Activated naive CD8-positive, alpha-beta T cell treated with anti-CD3 and anti-CD28 coated beads, Interleukin-2, amount 50 U/mL, for 16 hours (primary cell): Measurements from ENCODE around the gene SLC25A47.
A peak's percentile ranks its signal among the peaks of the same experiment; 100 is the strongest.

ENCODE experiments used
- DNase-seq: peaks from one replicate; pipeline ENCODE4 v3.0.0-alpha.2; 2020; ENCODE audit warnings: low read depth, low spot score

Gene SLC25A47

GRCh38 chr14:100375963-100376735, 53.0 kb downstream of the SLC25A47 start, which contains the start of gene WDR25:
Gene WDR25, plus strand, starts transcription at chr14:100376485.
- DNase-seq = peak; percentile 90

- no peak for DNase-seq
Measured at GRCh38 chr14:100376751-100377171, 53.6 kb downstream of the SLC25A47 start.
